Neural crest cell (in vitro differentiated cells): ENCODE data around the gene CACNB3. TPM values are rescaled to one million over a fixed set of nuclear protein-coding genes. Genes with fewer than 3 reads are reported as not detected.
A peak's percentile ranks its signal among the peaks of the same experiment; 100 is the strongest.
"Not testable (repeated sequence)": the region's sequence is repeated elsewhere in the genome, so short reads cannot be mapped to it uniquely, and the experiment has no call there.

Source experiments
- DNase-seq: peaks from one replicate; pipeline ENCODE4 v3.0.0; 2021; ENCODE audit warnings: low read depth, mixed read lengths, low spot score
- H3K27ac Mint-ChIP-seq: one replicate; pipeline ENCODE4 v1.8.0; 2021; ENCODE audit warnings: mild to moderate bottlenecking, mixed read lengths; ENCODE audit not compliant: unreplicated experiment
- H3K27me3 Mint-ChIP-seq: 2 replicates; pipeline ENCODE4 v1.8.0; 2021; ENCODE audit warnings: low read depth, mild to moderate bottlenecking, mixed read lengths
- H3K36me3 Mint-ChIP-seq: 2 replicates; pipeline ENCODE4 v1.8.0; 2021; ENCODE audit warnings: low read depth, mild to moderate bottlenecking, mixed read lengths
- H3K4me1 Mint-ChIP-seq: 2 replicates; pipeline ENCODE4 v1.8.0; 2021; ENCODE audit warnings: mixed read lengths
- H3K4me3 Mint-ChIP-seq: one replicate; pipeline ENCODE4 v1.8.0; 2021; ENCODE audit warnings: mild to moderate bottlenecking, mixed read lengths
- H3K9me3 Mint-ChIP-seq: 2 replicates; pipeline ENCODE4 v1.8.0; 2021; ENCODE audit warnings: mixed read lengths
- CTCF ChIP-seq: fragments of 200-600 bp; sonication (generic); conservative IDR thresholded peaks from 2 replicates; pipeline ENCODE4 v1.5.0; 2021; ENCODE audit warnings: antibody characterized with exemption, mild to moderate bottlenecking
- microRNA-seq: library from miRNA; unstranded; fragments of <30 nt; microRNA quantifications from one replicate; pipeline ENCODE4, GENCODE V29; 2020
- total RNA-seq: library from RNA; stranded (reverse); gene quantifications from 2 replicates; pipeline ENCODE4 v1.2.1, GENCODE V29; 2021

The CACNB3 gene
- total RNA-seq, 1 donor from 2014 or later = 59.7 TPM

GRCh38 chr12:48869191-48869590 lies 50.9 kb downstream of the CACNB3 start:
- Mint-ChIP-seq H3K27ac (no peak overlapping the region), H3K27me3 (peaks cover 14% of the 10 kb centered on the region), H3K36me3 (no peaks in the 10 kb centered on the region), H3K9me3 (no peaks in the 10 kb centered on the region), H3K4me3 (peak overlapping the region; percentile 20), H3K4me1 (peaks cover 25% of the 10 kb centered on the region)
- DNase-seq = no peak
- no peak for TF ChIP-seq CTCF

- Mint-ChIP-seq H3K27me3 (no peaks in the 10 kb centered on the region), H3K27ac (no peak overlapping the region), H3K9me3 (no peaks in the 10 kb centered on the region), H3K4me3 (no peak overlapping the region), H3K36me3 (no peaks in the 10 kb centered on the region), H3K4me1 (peaks cover 11% of the 10 kb centered on the region)
- DNase-seq = no peak
- TF ChIP-seq CTCF = no peak
Measured at GRCh38 chr12:48873096-48873495, 54.8 kb downstream of the CACNB3 start.

GRCh38 chr12:48873534-48873933 lies 55.2 kb downstream of the CACNB3 start:
- not testable (repeated sequence) for H3K27ac Mint-ChIP-seq, H3K9me3 Mint-ChIP-seq, H3K27me3 Mint-ChIP-seq, H3K4me3 Mint-ChIP-seq, DNase-seq, H3K36me3 Mint-ChIP-seq
- H3K4me1 Mint-ChIP-seq = peaks cover 11% of the 10 kb centered on the region

- DNase-seq = no peak
- Mint-ChIP-seq H3K27me3 (peaks cover 5% of the 10 kb centered on the region), H3K4me1 (peaks cover 11% of the 10 kb centered on the region), H3K9me3 (no peaks in the 10 kb centered on the region), H3K27ac (no peak overlapping the region), H3K36me3 (no peaks in the 10 kb centered on the region), H3K4me3 (no peak overlapping the region)
- no peak for TF ChIP-seq CTCF
Measured at GRCh38 chr12:48875944-48876515, 57.7 kb downstream of the CACNB3 start.

Small RNA genes within 50 kb of the gene (microRNA-seq; reads per million reads assigned to microRNA genes)
- gene MIR4701 = 3.6 reads per million

Other genes with a start within 250 kb of the CACNB3 start
- not detected in 2 replicates for gene LALBA, start 248.4 kb upstream of the CACNB3 start, total RNA-seq
- gene KANSL2, start 136.3 kb upstream of the CACNB3 start, total RNA-seq = 58.9 and 60.7 TPM in 2 replicates
- 57.0 and 58.3 TPM in 2 replicates for gene CCNT1, start 101.8 kb upstream of the CACNB3 start, total RNA-seq
- gene ADCY6, start 29.4 kb upstream of the CACNB3 start, total RNA-seq = 79.5 and 81.0 TPM in 2 replicates
- 119 and 124 TPM in 2 replicates for gene DDX23, start 33.7 kb downstream of the CACNB3 start, total RNA-seq
- 4.2 and 6.1 TPM in 2 replicates for gene RND1, start 47.4 kb downstream of the CACNB3 start, total RNA-seq
- 15.1 and 18.6 TPM in 2 replicates for gene FKBP11, start 107.0 kb downstream of the CACNB3 start, total RNA-seq
- gene ARF3, start 139.0 kb downstream of the CACNB3 start, total RNA-seq = 194 and 202 TPM in 2 replicates
- 1.3 and 1.8 TPM in 2 replicates for gene WNT10B, start 153.2 kb downstream of the CACNB3 start, total RNA-seq
- 1.2 and 2.1 TPM in 2 replicates for gene WNT1, start 159.8 kb downstream of the CACNB3 start, total RNA-seq
- 0.51 and 0.64 TPM in 2 replicates for gene DDN, start 180.9 kb downstream of the CACNB3 start, total RNA-seq
- 58.5 and 61.9 TPM in 2 replicates for gene PRKAG1, start 200.3 kb downstream of the CACNB3 start, total RNA-seq
- gene KMT2D, start 242.3 kb downstream of the CACNB3 start, total RNA-seq = 99.8 and 107 TPM in 2 replicates